ENCODE measurements around the gene ZBTB4.
"Not testable (repeated sequence)": the region's sequence is repeated elsewhere in the genome, so short reads cannot be mapped to it uniquely, and the experiment has no call there.

The ZBTB4 gene

GRCh38 chr17:7470457-7470973 is 8.9 kb downstream of the ZBTB4 start:
- DNase-seq (ENCODE audit: low spot score): not testable (repeated sequence)

- not testable (repeated sequence) for DNase-seq (ENCODE audit: low spot score)
Observed at GRCh38 chr17:7469843-7470242, 9.6 kb downstream of the ZBTB4 start.

GRCh38 chr17:7468804-7469389 is 10.5 kb downstream of the ZBTB4 start:
- DNase-seq (ENCODE audit: low spot score): no peak

- no peak for DNase-seq (ENCODE audit: low spot score)
Observed at GRCh38 chr17:7468290-7468689, 11.1 kb downstream of the ZBTB4 start.

- DNase-seq (ENCODE audit: low spot score): no peak
Observed at GRCh38 chr17:7467498-7467897, 11.9 kb downstream of the ZBTB4 start.

- no peak for DNase-seq (ENCODE audit: low spot score)
Observed at GRCh38 chr17:7466639-7467341, 12.6 kb downstream of the ZBTB4 start.

- no peak for DNase-seq (ENCODE audit: low spot score)
Observed at GRCh38 chr17:7466318-7466638, 13.2 kb downstream of the ZBTB4 start.

GRCh38 chr17:7465597-7466275 is 13.7 kb downstream of the ZBTB4 start:
- DNase-seq (ENCODE audit: low spot score): no peak

- DNase-seq (ENCODE audit: low spot score): no peak
Observed at GRCh38 chr17:7464081-7464480, 15.3 kb downstream of the ZBTB4 start.

GRCh38 chr17:7463372-7463846 is 16.0 kb downstream of the ZBTB4 start:
- DNase-seq (ENCODE audit: low spot score): no peak

GRCh38 chr17:7462474-7463371 is 16.7 kb downstream of the ZBTB4 start:
- no peak for DNase-seq (ENCODE audit: low spot score)

- DNase-seq (ENCODE audit: low spot score): no peak
Observed at GRCh38 chr17:7460850-7461660, 18.4 kb downstream of the ZBTB4 start.

GRCh38 chr17:7459961-7460545 is 19.4 kb downstream of the ZBTB4 start:
- no peak for DNase-seq (ENCODE audit: low spot score)

GRCh38 chr17:7448461-7448860 is 31.0 kb downstream of the ZBTB4 start:
- DNase-seq (ENCODE audit: low spot score): no peak

- DNase-seq (ENCODE audit: low spot score): no peak
Observed at GRCh38 chr17:7445619-7445968, 33.8 kb downstream of the ZBTB4 start.

- peak; percentile 68 for DNase-seq (ENCODE audit: low spot score)
Observed at GRCh38 chr17:7444682-7445618, 34.5 kb downstream of the ZBTB4 start, which contains the start of gene CHRNB1. CHRNB1 (plus strand) TSS chr17:7445061; CDS start chr17:7445128, 67 bp downstream.

GRCh38 chr17:7443499-7444485 is 35.6 kb downstream of the ZBTB4 start:
- DNase-seq (ENCODE audit: low spot score): no peak

- DNase-seq (ENCODE audit: low spot score): no peak
Observed at GRCh38 chr17:7442142-7442541, 37.3 kb downstream of the ZBTB4 start.

Data from D341Med (cell line).